ENCODE results near the gene ZNF230. TPM values are rescaled to one million over a fixed set of nuclear protein-coding genes. Genes with fewer than 3 reads are reported as not detected.

The ZNF230 gene
- total RNA-seq, 4 donors from 2014 or later = 6.5 to 15.1 (median 13.9) TPM

GRCh38 chr19:44055870-44056269 is 53.1 kb downstream of the ZNF230 start:
- H3K27ac ChIP-seq = no peak overlapping the region
- intact Hi-C loops (cut with DNase I; ENCODE audit: low total_unique reads) = no loop called here
- H3K4me3 ChIP-seq = no peak overlapping the region
- H3K36me3 ChIP-seq = no peaks in the 10 kb centered on the region
- TF ChIP-seq CTCF (IDR thresholded peaks at IDR 0.05) = no peak
- no peak for TF ChIP-seq POLR2A (IDR thresholded peaks at IDR 0.05)
- H3K9me3 ChIP-seq = no peaks in the 10 kb centered on the region
- DNase-seq = no peak
- H3K4me1 ChIP-seq = no peaks in the 10 kb centered on the region
- no peaks in the 10 kb centered on the region for H3K27me3 ChIP-seq

GRCh38 chr19:44059229-44059628 is 56.5 kb downstream of the ZNF230 start:
- intact Hi-C loops (cut with DNase I; ENCODE audit: low total_unique reads) = no loop called here
- DNase-seq = no peak
- no peak for TF ChIP-seq CTCF (IDR thresholded peaks at IDR 0.05)
- TF ChIP-seq POLR2A (IDR thresholded peaks at IDR 0.05) = no peak
- H3K4me3 ChIP-seq = no peak overlapping the region
- H3K9me3 ChIP-seq = peaks cover 0 to 15% of the 10 kb centered on the region in 2 donors
- no peaks in the 10 kb centered on the region for H3K27me3 ChIP-seq
- no peaks in the 10 kb centered on the region for H3K36me3 ChIP-seq
- H3K27ac ChIP-seq = no peak overlapping the region
- no peaks in the 10 kb centered on the region for H3K4me1 ChIP-seq

GRCh38 chr19:44061038-44061437 is 58.3 kb downstream of the ZNF230 start:
- intact Hi-C loops (cut with DNase I; ENCODE audit: low total_unique reads) = no loop called here
- Histone ChIP-seq H3K27me3 (no peaks in the 10 kb centered on the region), H3K27ac (no peak overlapping the region), H3K9me3 (peaks cover 0 to 32% of the 10 kb centered on the region in 2 donors), H3K36me3 (no peaks in the 10 kb centered on the region), H3K4me3 (no peak overlapping the region), H3K4me1 (no peaks in the 10 kb centered on the region)
- no peak for DNase-seq
- TF ChIP-seq CTCF (IDR thresholded peaks at IDR 0.05) (no peak), POLR2A (IDR thresholded peaks at IDR 0.05) (no peak)

Small RNA genes within 50 kb of the gene (small RNA-seq; reads per million reads assigned to genes)
- not detected for gene AC006213.5

Other genes starting within 250 kb of the ZNF230 start
- 10 to 100 TPM; 14.9 to 44.9 (median 27.2) TPM for gene SMG9, start 248.0 kb upstream of the ZNF230 start, total RNA-seq
- 1 to 10 TPM in 3 of 4 donors, under 1 TPM in 1; 0.77 to 9.2 (median 5.6) TPM for gene KCNN4, start 222.0 kb upstream of the ZNF230 start, total RNA-seq
- gene LYPD5, start 200.5 kb upstream of the ZNF230 start, total RNA-seq = 1 to 10 TPM in 2 of 4 donors, under 1 TPM in 2; 0.51 to 1.9 (median 0.88) TPM
- gene ZNF283, start 175.6 kb upstream of the ZNF230 start, total RNA-seq = 10 to 100 TPM in 3 of 4 donors, 1 to 10 TPM in 1; 1.8 to 52.6 (median 14.1) TPM
- gene ZNF404, start 119.0 kb upstream of the ZNF230 start, total RNA-seq = 1 to 10 TPM in 3 of 4 donors, under 1 TPM in 1; 0.59 to 7.9 (median 6.4) TPM
- gene ZNF45, start 67.7 kb upstream of the ZNF230 start, total RNA-seq = 10 to 100 TPM in 3 of 4 donors, 1 to 10 TPM in 1; 9.4 to 33.0 (median 14.6) TPM
- gene ZNF221, start 51.7 kb upstream of the ZNF230 start, total RNA-seq = 10 to 100 TPM in 1 of 4 donors, 1 to 10 TPM in 1, under 1 TPM in 1, not detected in 1; 0.77 to 26.9 (median 9.4) TPM
- 10 to 100 TPM in 3 of 4 donors, 1 to 10 TPM in 1; 6.2 to 51.7 (median 16.3) TPM for gene ZNF155, start 18.8 kb upstream of the ZNF230 start, total RNA-seq
- gene ZNF222, start 22.4 kb downstream of the ZNF230 start, total RNA-seq = 1 to 10 TPM in 2 of 4 donors, under 1 TPM in 2; 0.29 to 9.1 (median 1.0) TPM
- gene ZNF223, start 49.1 kb downstream of the ZNF230 start, total RNA-seq = 10 to 100 TPM in 2 of 4 donors, 1 to 10 TPM in 2; 3.6 to 48.5 (median 12.9) TPM
- gene ZNF284, start 69.2 kb downstream of the ZNF230 start, total RNA-seq = 1 to 10 TPM in 2 of 4 donors, under 1 TPM in 2; under 0.01 to 6.3 (median 1.8) TPM
- gene ZNF224, start 91.4 kb downstream of the ZNF230 start, total RNA-seq = 10 to 100 TPM in 3 of 4 donors, 1 to 10 TPM in 1; 7.4 to 59.7 (median 37.1) TPM
- gene ZNF225, start 110.4 kb downstream of the ZNF230 start, total RNA-seq = 10 to 100 TPM in 1 of 4 donors, 1 to 10 TPM in 2, under 1 TPM in 1; 0.29 to 18.5 (median 4.9) TPM
- gene ZNF234, start 138.6 kb downstream of the ZNF230 start, total RNA-seq = 10 to 100 TPM in 2 of 4 donors, 1 to 10 TPM in 2; 3.6 to 24.4 (median 10.8) TPM
- gene ZNF226, start 162.1 kb downstream of the ZNF230 start, total RNA-seq = 10 to 100 TPM in 3 of 4 donors, 1 to 10 TPM in 1; 6.8 to 46.3 (median 21.4) TPM
- gene ZNF227, start 209.6 kb downstream of the ZNF230 start, total RNA-seq = 10 to 100 TPM; 19.7 to 43.8 (median 29.2) TPM

Measured in uterus (tissue), 4 donors.